ENCODE measurements around the gene PHF21A. TPM values are rescaled to one million over a fixed set of nuclear protein-coding genes. Genes with fewer than 3 reads are reported as not detected.

The PHF21A gene
- total and polyA plus RNA-seq, 4 donors = 3.6 to 8.5 (median 6.2) TPM

DNA sequence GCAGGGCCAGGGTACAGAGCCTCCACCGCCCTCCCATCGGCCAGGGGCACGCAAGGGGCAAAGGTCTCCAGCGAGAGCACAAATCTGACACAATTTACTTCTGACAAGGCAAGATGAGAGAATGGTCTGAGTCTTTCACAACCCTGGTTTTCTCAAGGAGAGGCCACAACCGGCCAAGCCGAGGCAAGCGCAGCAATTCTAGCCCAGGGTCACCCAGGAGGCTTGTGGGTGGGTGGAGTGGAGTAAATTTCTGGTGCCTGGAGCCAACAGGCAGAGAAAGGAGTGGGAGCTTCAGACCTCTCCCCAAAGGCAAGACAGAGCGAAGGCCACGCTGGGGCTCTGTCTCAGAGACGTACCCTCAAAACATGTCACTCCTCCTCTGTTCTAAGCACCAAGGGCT lies 189.5 kb downstream of the PHF21A start:
- H3K4me1 ChIP-seq (ENCODE audit: control insufficient read depth in 4 of 4, insufficient read depth in 4 of 4, low read length in 3 of 4) = peaks cover 10 to 23% (median 20%) of the 10 kb centered on the region in 4 donors
- no peak overlapping the region for H3K4me3 ChIP-seq (ENCODE audit: low read depth in 1 of 3, low read length in 3 of 3)
- peaks cover 2 to 7% (median 6%) of the 10 kb centered on the region in 4 donors for H3K36me3 ChIP-seq (ENCODE audit: control insufficient read depth in 4 of 4, insufficient read depth in 3 of 4, low read depth in 1 of 4, low read length in 3 of 4)
- H3K9me3 ChIP-seq (ENCODE audit: control insufficient read depth in 4 of 4, low read length in 3 of 4) = no peaks in the 10 kb centered on the region
- no peak overlapping the region for H3K27ac ChIP-seq (ENCODE audit: low read depth in 1 of 2, low read length in 2 of 2)
- no peak overlapping the region for H3K9ac ChIP-seq (ENCODE audit: low read depth in 1 of 2, low read length in 2 of 2)
- no peaks in the 10 kb centered on the region for H3K27me3 ChIP-seq (ENCODE audit: control insufficient read depth in 4 of 4, insufficient read depth in 4 of 4, low read length in 3 of 4)
- WGBS = 94% methylated on average over 10 of the region's 10 CpGs
- TF ChIP-seq, protein P1, sequence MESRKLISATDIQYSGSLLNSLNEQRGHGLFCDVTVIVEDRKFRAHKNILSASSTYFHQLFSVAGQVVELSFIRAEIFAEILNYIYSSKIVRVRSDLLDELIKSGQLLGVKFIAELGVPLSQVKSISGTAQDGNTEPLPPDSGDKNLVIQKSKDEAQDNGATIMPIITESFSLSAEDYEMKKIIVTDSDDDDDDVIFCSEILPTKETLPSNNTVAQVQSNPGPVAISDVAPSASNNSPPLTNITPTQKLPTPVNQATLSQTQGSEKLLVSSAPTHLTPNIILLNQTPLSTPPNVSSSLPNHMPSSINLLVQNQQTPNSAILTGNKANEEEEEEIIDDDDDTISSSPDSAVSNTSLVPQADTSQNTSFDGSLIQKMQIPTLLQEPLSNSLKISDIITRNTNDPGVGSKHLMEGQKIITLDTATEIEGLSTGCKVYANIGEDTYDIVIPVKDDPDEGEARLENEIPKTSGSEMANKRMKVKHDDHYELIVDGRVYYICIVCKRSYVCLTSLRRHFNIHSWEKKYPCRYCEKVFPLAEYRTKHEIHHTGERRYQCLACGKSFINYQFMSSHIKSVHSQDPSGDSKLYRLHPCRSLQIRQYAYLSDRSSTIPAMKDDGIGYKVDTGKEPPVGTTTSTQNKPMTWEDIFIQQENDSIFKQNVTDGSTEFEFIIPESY (IDR thresholded peaks at IDR 0.05) = no peak
- no peak for TF ChIP-seq GABPA (IDR thresholded peaks at IDR 0.05 in 1 of 2, conservative IDR thresholded peaks at IDR 0.05 in 1 of 2)
- TF ChIP-seq JUND (IDR thresholded peaks at IDR 0.05) = no peak
- TF ChIP-seq, protein P2, sequence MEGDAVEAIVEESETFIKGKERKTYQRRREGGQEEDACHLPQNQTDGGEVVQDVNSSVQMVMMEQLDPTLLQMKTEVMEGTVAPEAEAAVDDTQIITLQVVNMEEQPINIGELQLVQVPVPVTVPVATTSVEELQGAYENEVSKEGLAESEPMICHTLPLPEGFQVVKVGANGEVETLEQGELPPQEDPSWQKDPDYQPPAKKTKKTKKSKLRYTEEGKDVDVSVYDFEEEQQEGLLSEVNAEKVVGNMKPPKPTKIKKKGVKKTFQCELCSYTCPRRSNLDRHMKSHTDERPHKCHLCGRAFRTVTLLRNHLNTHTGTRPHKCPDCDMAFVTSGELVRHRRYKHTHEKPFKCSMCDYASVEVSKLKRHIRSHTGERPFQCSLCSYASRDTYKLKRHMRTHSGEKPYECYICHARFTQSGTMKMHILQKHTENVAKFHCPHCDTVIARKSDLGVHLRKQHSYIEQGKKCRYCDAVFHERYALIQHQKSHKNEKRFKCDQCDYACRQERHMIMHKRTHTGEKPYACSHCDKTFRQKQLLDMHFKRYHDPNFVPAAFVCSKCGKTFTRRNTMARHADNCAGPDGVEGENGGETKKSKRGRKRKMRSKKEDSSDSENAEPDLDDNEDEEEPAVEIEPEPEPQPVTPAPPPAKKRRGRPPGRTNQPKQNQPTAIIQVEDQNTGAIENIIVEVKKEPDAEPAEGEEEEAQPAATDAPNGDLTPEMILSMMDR (IDR thresholded peaks at IDR 0.05; ENCODE audit: low read depth, low read length, missing input control) = no peak
- no peak for TF ChIP-seq SP1 (IDR thresholded peaks at IDR 0.05)
- TF ChIP-seq RAD21 (IDR thresholded peaks at IDR 0.05) = no peak
- TF ChIP-seq, protein P3, sequence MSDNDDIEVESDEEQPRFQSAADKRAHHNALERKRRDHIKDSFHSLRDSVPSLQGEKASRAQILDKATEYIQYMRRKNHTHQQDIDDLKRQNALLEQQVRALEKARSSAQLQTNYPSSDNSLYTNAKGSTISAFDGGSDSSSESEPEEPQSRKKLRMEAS (IDR thresholded peaks at IDR 0.05) = no peak
- no peak for TF ChIP-seq HNF4G (IDR thresholded peaks at IDR 0.05)
- no peak for TF ChIP-seq EGR1 (IDR thresholded peaks at IDR 0.05; ENCODE audit: low read depth in 2 of 2)
- TF ChIP-seq, protein P4, sequence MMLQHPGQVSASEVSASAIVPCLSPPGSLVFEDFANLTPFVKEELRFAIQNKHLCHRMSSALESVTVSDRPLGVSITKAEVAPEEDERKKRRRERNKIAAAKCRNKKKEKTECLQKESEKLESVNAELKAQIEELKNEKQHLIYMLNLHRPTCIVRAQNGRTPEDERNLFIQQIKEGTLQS (IDR thresholded peaks at IDR 0.05) = no peak
- TF ChIP-seq, protein P5, sequence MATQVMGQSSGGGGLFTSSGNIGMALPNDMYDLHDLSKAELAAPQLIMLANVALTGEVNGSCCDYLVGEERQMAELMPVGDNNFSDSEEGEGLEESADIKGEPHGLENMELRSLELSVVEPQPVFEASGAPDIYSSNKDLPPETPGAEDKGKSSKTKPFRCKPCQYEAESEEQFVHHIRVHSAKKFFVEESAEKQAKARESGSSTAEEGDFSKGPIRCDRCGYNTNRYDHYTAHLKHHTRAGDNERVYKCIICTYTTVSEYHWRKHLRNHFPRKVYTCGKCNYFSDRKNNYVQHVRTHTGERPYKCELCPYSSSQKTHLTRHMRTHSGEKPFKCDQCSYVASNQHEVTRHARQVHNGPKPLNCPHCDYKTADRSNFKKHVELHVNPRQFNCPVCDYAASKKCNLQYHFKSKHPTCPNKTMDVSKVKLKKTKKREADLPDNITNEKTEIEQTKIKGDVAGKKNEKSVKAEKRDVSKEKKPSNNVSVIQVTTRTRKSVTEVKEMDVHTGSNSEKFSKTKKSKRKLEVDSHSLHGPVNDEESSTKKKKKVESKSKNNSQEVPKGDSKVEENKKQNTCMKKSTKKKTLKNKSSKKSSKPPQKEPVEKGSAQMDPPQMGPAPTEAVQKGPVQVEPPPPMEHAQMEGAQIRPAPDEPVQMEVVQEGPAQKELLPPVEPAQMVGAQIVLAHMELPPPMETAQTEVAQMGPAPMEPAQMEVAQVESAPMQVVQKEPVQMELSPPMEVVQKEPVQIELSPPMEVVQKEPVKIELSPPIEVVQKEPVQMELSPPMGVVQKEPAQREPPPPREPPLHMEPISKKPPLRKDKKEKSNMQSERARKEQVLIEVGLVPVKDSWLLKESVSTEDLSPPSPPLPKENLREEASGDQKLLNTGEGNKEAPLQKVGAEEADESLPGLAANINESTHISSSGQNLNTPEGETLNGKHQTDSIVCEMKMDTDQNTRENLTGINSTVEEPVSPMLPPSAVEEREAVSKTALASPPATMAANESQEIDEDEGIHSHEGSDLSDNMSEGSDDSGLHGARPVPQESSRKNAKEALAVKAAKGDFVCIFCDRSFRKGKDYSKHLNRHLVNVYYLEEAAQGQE (IDR thresholded peaks at IDR 0.05) = no peak
- no peak for TF ChIP-seq FOXA1 (IDR thresholded peaks at IDR 0.05)
- no peak for TF ChIP-seq FOXA2 (IDR thresholded peaks at IDR 0.05)
- no peak for TF ChIP-seq YY1 (IDR thresholded peaks at IDR 0.05)
- no peak for TF ChIP-seq HNF4A (conservative IDR thresholded peaks at IDR 0.05)
- no peak for TF ChIP-seq RXRA (IDR thresholded peaks at IDR 0.05)
- no peak for DNase-seq (ENCODE audit: low spot score)
